Uterus (tissue), 2 donors: ENCODE data around the gene STAC.

Experiments
- POLR2A ChIP-seq, 2 donors: fragments of 450-650 bp; IDR thresholded peaks; one replicate each; pipeline ENCODE4 v1.6.1; 2016; ENCODE audit warnings: antibody characterized with exemption in 2 of 2, mild to moderate bottlenecking in 1 of 2, moderate library complexity in 1 of 2
- TF ChIP-seq, protein P1 (sequence below), 4 experiments: fragments of 200-600 bp in 2 of 4; fragments of 450-650 bp in 2 of 4; sonication (generic) in 2 of 4; IDR thresholded peaks; one replicate each; pipeline ENCODE4 v1.5.1; 2016 to 2019; ENCODE audit warnings: antibody characterized with exemption in 4 of 4, mild to moderate bottlenecking in 2 of 4, moderate library complexity in 1 of 4

DNA sequence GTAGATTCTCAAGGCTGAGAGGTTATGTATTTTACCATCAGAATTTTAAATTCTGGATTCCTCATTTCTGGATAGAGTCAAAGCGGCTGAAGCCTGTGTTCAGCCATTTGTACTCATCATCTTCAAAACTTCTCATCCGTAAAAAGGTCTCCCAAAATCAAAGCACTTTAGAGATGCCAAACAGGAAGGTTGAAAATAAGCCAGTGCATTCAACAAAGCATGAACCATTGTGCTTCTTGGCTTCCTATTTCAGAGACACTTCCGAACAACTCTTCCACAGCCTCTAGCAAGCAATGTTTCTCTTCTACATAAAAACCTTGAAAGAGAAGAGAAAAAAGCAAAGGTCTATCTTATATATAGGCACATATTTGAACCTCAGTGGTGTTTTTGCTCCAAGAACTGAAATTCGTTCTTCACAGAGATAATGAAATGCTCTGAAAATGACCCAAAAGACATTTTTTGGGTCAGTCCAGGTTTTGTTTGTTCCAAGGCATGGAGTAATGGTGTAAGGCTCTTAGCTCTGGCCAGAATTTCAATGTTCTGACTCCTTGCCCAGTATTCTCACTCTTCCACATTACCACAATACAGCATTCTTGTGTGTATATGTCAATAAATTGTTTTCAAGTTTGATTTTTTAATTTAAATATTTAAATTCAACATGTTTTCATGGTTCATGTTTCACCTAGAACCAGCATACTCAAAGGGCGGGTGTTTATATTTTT is 163.1 kb downstream of the STAC start:
- no peak for TF ChIP-seq POLR2A (IDR thresholded peaks at IDR 0.05)
- TF ChIP-seq, protein P1, sequence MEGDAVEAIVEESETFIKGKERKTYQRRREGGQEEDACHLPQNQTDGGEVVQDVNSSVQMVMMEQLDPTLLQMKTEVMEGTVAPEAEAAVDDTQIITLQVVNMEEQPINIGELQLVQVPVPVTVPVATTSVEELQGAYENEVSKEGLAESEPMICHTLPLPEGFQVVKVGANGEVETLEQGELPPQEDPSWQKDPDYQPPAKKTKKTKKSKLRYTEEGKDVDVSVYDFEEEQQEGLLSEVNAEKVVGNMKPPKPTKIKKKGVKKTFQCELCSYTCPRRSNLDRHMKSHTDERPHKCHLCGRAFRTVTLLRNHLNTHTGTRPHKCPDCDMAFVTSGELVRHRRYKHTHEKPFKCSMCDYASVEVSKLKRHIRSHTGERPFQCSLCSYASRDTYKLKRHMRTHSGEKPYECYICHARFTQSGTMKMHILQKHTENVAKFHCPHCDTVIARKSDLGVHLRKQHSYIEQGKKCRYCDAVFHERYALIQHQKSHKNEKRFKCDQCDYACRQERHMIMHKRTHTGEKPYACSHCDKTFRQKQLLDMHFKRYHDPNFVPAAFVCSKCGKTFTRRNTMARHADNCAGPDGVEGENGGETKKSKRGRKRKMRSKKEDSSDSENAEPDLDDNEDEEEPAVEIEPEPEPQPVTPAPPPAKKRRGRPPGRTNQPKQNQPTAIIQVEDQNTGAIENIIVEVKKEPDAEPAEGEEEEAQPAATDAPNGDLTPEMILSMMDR (IDR thresholded peaks at IDR 0.05) = no peak
